Measurements from ENCODE around the gene WDR77.

- TF ChIP-seq POLR2A (IDR thresholded peaks at IDR 0.05; ENCODE audit: low read depth, low read length) (no peak), POLR2AphosphoS5 (IDR thresholded peaks at IDR 0.05; ENCODE audit: low read depth, low read length) (no peak), POU2F2 (IDR thresholded peaks at IDR 0.05; ENCODE audit: low read depth, low read length) (no peak), TAF1 (IDR thresholded peaks at IDR 0.05; ENCODE audit: low read depth, low read length) (no peak), SPI1 (IDR thresholded peaks at IDR 0.05; ENCODE audit: low read depth, low read length) (no peak)
These were observed 556 bp downstream of the WDR77 start for GRCh38 chr1:111448482-111448917.

Data from GM12891 (cell line).